IPS DF 6.9 (cell line): ENCODE measurements around the gene FZD1.
A peak's percentile ranks its signal among the peaks of the same experiment; 100 is the strongest.

Source experiments
- DNase-seq: peaks from one replicate; pipeline ENCODE4 v3.0.0-alpha.2; 2013; ENCODE audit warnings: low read depth, low spot score
- H3K27ac ChIP-seq: one replicate; pipeline ENCODE4 v1.5.1; 2013; ENCODE audit warnings: low read length, control low read depth
- H3K27me3 ChIP-seq: 2 replicates; pipeline ENCODE4 v1.6.1; 2013; ENCODE audit warnings: mild to moderate bottlenecking, low read length; ENCODE audit not compliant: control insufficient read depth, insufficient read depth
- H3K36me3 ChIP-seq: 2 replicates; pipeline ENCODE4 v1.6.1; 2013; ENCODE audit warnings: low read length; ENCODE audit not compliant: control insufficient read depth, insufficient read depth
- H3K4me1 ChIP-seq: 2 replicates; pipeline ENCODE4 v1.6.1; 2013; ENCODE audit warnings: low read length; ENCODE audit not compliant: control insufficient read depth, insufficient read depth
- H3K4me3 ChIP-seq: 2 replicates; pipeline ENCODE4 v1.5.1; 2013; ENCODE audit warnings: mild to moderate bottlenecking, low read length
- H3K9me3 ChIP-seq: 2 replicates; pipeline ENCODE4 v1.6.1; 2013; ENCODE audit warnings: low read length, inconsistent platforms; ENCODE audit not compliant: control insufficient read depth, insufficient read depth
- WGBS: extraction: QIAGEN DNeasy Blood & Tissue Kit; methylation state at CpG from one replicate; pipeline ENCODE4 v1.1.7; 2013; ENCODE audit warnings: mixed read lengths, missing lambda C conversion rate; ENCODE audit not compliant: insufficient read length, insufficient coverage; 5-methylcytosine and 5-hydroxymethylcytosine counted together

The FZD1 gene

DNA sequence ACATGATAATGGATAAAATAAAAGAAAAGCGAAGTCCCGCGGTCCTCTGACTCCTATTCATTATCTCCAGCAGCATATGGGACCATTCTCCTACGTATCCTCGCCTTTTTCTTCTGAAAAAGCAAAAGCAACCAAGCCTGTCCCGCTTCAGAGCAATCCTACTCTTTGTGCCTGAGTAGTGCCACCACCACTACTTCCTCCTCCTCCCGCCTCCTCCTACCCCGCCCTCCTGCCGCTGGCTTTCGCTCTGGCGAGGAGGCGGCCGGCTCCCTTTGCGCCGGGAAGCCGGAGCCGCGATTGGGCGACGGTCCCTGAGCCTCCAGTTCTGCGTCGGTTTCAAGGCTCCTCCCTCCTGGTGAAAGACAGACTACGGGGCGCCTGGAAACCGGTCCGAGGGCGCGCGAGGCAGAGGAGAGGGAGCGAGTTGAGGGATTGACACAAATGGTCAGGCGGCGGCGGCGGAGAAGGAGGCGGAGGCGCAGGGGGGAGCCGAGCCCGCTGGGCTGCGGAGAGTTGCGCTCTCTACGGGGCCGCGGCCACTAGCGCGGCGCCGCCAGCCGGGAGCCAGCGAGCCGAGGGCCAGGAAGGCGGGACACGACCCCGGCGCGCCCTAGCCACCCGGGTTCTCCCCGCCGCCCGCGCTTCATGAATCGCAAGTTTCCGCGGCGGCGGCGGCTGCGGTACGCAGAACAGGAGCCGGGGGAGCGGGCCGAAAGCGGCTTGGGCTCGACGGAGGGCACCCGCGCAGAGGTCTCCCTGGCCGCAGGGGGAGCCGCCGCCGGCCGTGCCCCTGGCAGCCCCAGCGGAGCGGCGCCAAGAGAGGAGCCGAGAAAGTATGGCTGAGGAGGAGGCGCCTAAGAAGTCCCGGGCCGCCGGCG, at the start of gene FZD1:
Gene FZD1 (plus strand): TSS at position 388 of the 878 bp plus-strand sequence. CDS start 448 bp downstream, at position 836.
- peak; percentile 94 for DNase-seq
- no peaks in the 10 kb centered on the region for H3K9me3 ChIP-seq
- no CpG with 5 or more reads among the region's 90 CpGs for WGBS
- no peaks in the 10 kb centered on the region for H3K36me3 ChIP-seq
- H3K27me3 ChIP-seq: peaks cover 48% of the 10 kb centered on the region
- H3K27ac ChIP-seq: no peak within 1 kb of the TSS
- H3K4me3 ChIP-seq: peak within 1 kb of the TSS; percentile 62; the same call in 1 of the 2 replicates
- H3K4me1 ChIP-seq: peaks cover 12% of the 10 kb centered on the region

DNA sequence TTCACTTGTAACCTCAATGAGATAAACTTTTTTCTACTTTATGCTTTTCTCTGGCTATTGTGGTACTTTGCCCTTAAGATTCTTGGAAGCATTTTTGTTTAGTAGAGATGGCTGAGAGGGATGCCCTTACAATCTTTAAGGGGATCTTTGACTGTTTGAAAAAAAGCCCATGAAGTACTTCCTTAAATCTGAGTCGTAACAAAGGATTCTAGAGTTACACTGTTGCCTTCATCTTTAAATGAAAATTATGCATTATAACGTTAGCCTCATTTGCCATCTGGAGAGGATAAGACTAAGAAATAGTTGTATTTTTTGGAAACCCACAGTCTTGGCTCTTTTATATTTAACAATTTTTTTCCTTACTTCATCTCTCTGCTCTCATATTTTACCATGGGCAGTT, 37.8 kb upstream of the FZD1 start:
- Histone ChIP-seq H3K36me3 (no peaks in the 10 kb centered on the region), H3K27me3 (no peaks in the 10 kb centered on the region), H3K4me3 (no peak overlapping the region), H3K9me3 (no peaks in the 10 kb centered on the region), H3K4me1 (no peaks in the 10 kb centered on the region), H3K27ac (no peak overlapping the region)
- no CpG with 5 or more reads among the region's 2 CpGs for WGBS
- DNase-seq: no peak

DNA sequence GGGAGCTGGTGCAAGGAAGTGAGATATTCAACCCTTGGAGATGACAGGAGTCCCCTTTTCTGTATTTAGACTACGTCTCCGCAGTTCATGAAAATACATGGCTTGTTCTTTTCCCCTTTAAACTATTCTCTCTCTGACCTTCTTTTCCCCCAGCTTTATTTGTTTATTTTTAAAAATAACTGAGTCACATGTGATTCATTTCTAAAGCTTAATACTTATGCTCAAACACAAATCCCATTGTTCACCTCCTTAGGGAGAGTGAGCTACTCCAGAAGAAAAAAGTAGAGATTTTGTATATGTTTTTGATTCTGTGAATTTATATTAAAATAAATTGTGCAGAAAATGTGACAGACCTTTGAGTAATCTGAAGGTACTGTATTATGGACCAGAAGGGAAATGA, 35.9 kb upstream of the FZD1 start:
- Histone ChIP-seq H3K4me3 (no peak overlapping the region), H3K36me3 (no peaks in the 10 kb centered on the region), H3K4me1 (no peaks in the 10 kb centered on the region), H3K27ac (no peak overlapping the region), H3K27me3 (no peaks in the 10 kb centered on the region), H3K9me3 (no peaks in the 10 kb centered on the region)
- no CpG with 5 or more reads among the region's 2 CpGs for WGBS
- no peak for DNase-seq

DNA sequence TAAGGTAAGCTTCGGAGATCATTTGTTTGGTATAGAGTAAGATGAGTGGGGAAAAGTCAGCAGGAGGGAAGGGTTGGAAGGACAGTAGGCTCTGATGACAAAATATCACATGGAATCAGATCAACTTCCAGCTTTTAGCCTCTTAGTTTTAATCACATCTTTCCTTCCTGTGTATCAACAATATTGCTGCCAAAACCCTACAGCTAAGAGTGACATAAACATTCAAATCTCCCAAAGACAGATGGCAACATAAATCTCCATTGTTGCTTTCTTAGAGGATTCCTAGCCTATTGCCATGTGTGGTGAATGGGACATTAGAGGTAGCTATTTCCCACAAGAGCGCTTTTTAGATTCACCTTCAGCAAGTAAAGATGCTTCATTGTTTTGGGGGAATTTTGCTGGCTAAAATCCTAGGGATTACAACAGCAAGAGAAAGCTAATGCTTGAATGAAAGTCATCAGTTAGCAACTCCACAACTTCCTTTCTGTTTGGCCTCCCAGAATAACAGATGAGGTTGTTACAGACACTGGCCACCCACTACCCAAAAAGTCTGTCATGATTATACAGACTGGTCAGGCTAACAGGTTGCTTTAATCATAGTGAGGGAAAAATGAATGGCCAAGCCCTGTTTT, 35.2 kb upstream of the FZD1 start:
- no peaks in the 10 kb centered on the region for H3K36me3 ChIP-seq
- no peaks in the 10 kb centered on the region for H3K9me3 ChIP-seq
- DNase-seq: no peak
- no CpG with 5 or more reads among the region's 2 CpGs for WGBS
- H3K27ac ChIP-seq: no peak overlapping the region
- no peaks in the 10 kb centered on the region for H3K27me3 ChIP-seq
- no peak overlapping the region for H3K4me3 ChIP-seq
- H3K4me1 ChIP-seq: no peaks in the 10 kb centered on the region

DNA sequence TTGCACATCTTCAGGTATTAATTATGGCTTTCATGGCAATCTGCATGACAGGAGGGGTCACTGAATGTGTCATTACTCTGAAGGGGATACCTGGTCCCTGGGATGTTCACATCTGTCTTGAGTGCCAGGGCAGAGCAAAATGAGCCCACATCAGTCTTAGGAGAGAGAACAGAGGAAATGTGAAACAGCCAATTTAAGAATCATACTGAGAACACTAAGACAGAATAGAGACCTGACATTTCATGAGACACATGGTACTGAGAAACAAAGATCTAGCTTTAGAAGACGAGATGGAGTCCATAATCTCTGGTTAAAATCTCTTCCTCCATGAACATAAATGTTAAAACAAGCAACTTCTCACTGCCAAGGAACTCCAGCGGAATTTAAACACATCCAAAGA, 34.1 kb upstream of the FZD1 start:
- Histone ChIP-seq H3K27me3 (no peaks in the 10 kb centered on the region), H3K27ac (no peak overlapping the region), H3K36me3 (no peaks in the 10 kb centered on the region), H3K4me3 (no peak overlapping the region), H3K9me3 (no peaks in the 10 kb centered on the region), H3K4me1 (no peaks in the 10 kb centered on the region)
- WGBS: no CpG with 5 or more reads among the region's 2 CpGs
- DNase-seq: no peak

DNA sequence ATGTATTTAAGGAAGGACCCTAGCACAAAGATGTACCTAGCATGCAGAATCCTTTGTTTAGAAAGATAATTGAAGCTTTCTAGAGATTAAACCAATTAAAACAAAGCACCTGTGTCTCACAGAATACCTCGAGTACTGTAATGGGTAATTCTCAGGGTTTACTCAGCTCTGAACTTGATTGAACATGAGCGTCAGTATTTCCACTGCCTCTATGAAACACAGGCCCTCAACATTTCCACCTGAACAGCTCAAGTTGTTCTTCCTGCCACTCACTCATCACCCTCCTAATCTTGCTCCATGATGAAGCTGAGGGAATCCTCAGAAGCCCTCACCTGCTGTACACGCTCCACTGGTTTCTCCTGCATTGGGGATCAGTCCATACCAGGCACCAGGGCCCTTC, 33.7 kb upstream of the FZD1 start:
- Histone ChIP-seq H3K27ac (no peak overlapping the region), H3K4me3 (no peak overlapping the region), H3K9me3 (no peaks in the 10 kb centered on the region), H3K36me3 (no peaks in the 10 kb centered on the region), H3K4me1 (no peaks in the 10 kb centered on the region), H3K27me3 (no peaks in the 10 kb centered on the region)
- no peak for DNase-seq
- no CpG with 5 or more reads among the region's 3 CpGs for WGBS

DNA sequence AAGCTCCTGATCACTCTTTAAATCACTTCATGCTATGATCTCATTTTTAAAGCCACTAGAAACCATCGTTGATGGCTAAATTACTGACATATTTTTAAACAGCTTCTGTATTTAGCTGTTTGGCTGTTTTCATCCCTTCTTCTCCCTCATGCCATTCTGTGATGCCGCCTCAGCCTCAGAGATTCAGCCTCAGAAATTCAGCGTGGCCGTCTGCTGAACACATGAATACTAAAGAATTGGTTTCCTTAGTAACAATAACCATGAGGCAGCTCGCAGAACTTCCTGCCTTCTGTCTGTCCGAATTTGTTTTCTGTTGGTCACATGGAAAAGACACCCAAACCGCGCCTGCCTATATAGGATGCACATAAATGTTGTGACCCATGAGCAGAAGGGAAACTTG, 31.0 kb upstream of the FZD1 start:
- H3K4me1 ChIP-seq: no peaks in the 10 kb centered on the region
- H3K27ac ChIP-seq: no peak overlapping the region
- WGBS: no CpG with 5 or more reads among the region's 8 CpGs
- H3K36me3 ChIP-seq: no peaks in the 10 kb centered on the region
- no peak overlapping the region for H3K4me3 ChIP-seq
- DNase-seq: no peak
- no peaks in the 10 kb centered on the region for H3K27me3 ChIP-seq
- no peaks in the 10 kb centered on the region for H3K9me3 ChIP-seq

DNA sequence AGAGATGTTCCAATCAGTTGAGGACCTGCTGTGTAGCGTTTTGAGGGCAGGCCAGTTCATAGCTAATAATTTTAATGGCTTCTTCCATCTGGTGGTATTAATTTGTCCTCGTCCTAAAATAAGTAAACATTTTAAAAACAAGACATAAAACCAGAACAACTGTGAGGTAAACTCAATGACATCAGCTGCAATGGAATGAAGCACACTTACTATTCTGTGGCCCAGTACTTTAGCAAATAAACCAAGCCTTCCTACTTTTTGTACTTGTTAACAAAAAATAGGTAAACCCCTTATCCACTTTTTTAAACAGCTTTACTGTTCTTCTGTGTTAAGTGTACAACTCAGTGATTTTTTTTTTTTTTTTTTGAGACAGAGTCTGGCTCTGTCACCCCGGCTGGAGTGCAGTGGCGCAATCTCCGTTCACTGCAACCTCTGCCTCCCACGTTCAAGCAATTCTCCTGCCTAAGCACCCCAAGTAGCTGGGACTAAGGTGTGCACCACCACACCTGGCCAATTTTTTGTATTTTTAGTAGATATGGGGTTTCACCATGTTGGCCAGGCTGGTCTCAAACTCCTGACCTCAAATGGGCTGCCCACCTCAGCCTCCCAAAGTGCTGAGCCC, 28.9 kb upstream of the FZD1 start:
- Histone ChIP-seq H3K27ac (no peak overlapping the region), H3K4me3 (no peak overlapping the region), H3K4me1 (no peaks in the 10 kb centered on the region), H3K27me3 (no peaks in the 10 kb centered on the region), H3K36me3 (no peaks in the 10 kb centered on the region), H3K9me3 (no peaks in the 10 kb centered on the region)
- WGBS: no CpG with 5 or more reads among the region's 6 CpGs
- DNase-seq: no peak

DNA sequence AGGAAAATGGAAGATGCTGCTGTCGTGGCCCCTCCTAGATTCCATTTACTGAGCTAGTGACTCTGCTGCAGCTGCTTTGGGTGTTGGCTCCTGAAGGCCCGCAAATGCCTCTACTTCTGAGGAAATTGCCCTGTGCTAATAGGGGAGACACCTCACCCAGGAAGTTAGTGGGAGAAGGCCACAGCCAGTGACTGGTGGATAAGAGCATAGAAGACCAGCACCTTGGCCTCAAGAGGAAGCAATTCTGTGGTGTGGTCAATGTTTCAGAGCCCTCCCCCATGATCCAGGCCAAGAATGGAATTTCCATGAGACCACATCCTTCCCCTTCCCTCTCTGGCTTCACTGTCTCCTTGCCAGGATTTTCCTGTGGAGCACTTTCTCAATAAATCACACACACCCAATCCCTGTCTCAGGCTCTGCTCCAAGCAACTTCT, 25.0 kb upstream of the FZD1 start:
- H3K36me3 ChIP-seq: no peaks in the 10 kb centered on the region
- H3K27ac ChIP-seq: no peak overlapping the region
- no CpG with 5 or more reads among the region's 2 CpGs for WGBS
- no peaks in the 10 kb centered on the region for H3K27me3 ChIP-seq
- no peak for DNase-seq
- H3K4me3 ChIP-seq: no peak overlapping the region
- no peaks in the 10 kb centered on the region for H3K4me1 ChIP-seq
- H3K9me3 ChIP-seq: no peaks in the 10 kb centered on the region

DNA sequence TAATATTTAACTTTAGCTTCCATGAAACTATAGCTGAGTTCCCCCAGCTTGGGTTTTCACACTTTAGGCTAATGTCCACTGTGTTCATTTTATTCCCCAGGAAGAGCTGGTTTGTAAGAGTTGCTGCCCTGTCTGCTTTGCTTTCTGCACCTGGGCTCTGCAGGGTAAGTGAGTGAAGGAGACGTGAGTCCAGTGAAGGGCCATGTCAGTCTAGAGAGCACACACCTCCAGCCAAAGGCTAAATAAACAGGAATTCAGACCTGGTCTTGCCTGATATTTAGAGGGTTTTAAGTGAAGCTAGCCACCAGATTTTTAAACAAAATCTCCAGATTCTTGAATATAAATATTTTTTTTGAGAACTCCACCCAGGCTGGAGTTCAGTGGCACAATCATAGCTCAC, 24.5 kb upstream of the FZD1 start:
- no peak for DNase-seq
- H3K4me1 ChIP-seq: no peaks in the 10 kb centered on the region
- no peaks in the 10 kb centered on the region for H3K9me3 ChIP-seq
- no peak overlapping the region for H3K4me3 ChIP-seq
- no peaks in the 10 kb centered on the region for H3K36me3 ChIP-seq
- no peak overlapping the region for H3K27ac ChIP-seq
- no CpG with 5 or more reads among the region's 1 CpG for WGBS
- H3K27me3 ChIP-seq: no peaks in the 10 kb centered on the region
